HFFc6 (cell line): ENCODE results near the gene KRT79. TPM values are rescaled to one million over a fixed set of nuclear protein-coding genes. Genes with fewer than 3 reads are reported as not detected.

Experiments
- DNase-seq: peaks from one replicate; pipeline ENCODE4 v3.0.0-alpha.2; 2018
- H3K27ac Mint-ChIP-seq: 2 replicates; pipeline ENCODE4 v1.8.0; 2020; ENCODE audit warnings: mild to moderate bottlenecking, mixed read lengths
- H3K27me3 Mint-ChIP-seq: 2 replicates; pipeline ENCODE4 v1.8.0; 2021; ENCODE audit warnings: mild to moderate bottlenecking, moderate library complexity, mixed read lengths; ENCODE audit not compliant: insufficient read depth
- H3K36me3 Mint-ChIP-seq: 2 replicates; pipeline ENCODE4 v1.8.0; 2021; ENCODE audit warnings: low read depth, mixed read lengths
- H3K4me1 Mint-ChIP-seq: 2 replicates; pipeline ENCODE4 v1.8.0; 2020; ENCODE audit warnings: low read depth, mixed read lengths
- H3K4me3 Mint-ChIP-seq: 2 replicates; pipeline ENCODE4 v1.8.0; 2020; ENCODE audit warnings: mild to moderate bottlenecking, moderate library complexity, mixed read lengths
- H3K9me3 Mint-ChIP-seq: 2 replicates; pipeline ENCODE4 v1.8.0; 2020; ENCODE audit warnings: mild to moderate bottlenecking, mixed read lengths
- CTCF ChIP-seq: fragments of 200-600 bp; sonication (generic); IDR thresholded peaks from 2 replicates; pipeline ENCODE4 v1.5.0; 2021; ENCODE audit warnings: antibody characterized with exemption, mild to moderate bottlenecking
- total RNA-seq, 6 experiments: library from RNA; stranded (reverse); fragmentation: NEBNext Ultra II Directional; extraction: Animal tissue kit (Norgen Biotek cat#: 25700); gene quantifications; 2 replicates in 1 of 6; 3 replicates in 5 of 6; pipeline ENCODE4 v1.2.3, GENCODE V29; 2021

Gene KRT79
- total RNA-seq, 6 experiments from 2014 or later: not detected

- H3K4me1 Mint-ChIP-seq: peaks cover 36% of the 10 kb centered on the region
- no peak overlapping the region for H3K27ac Mint-ChIP-seq
- no peaks in the 10 kb centered on the region for H3K36me3 Mint-ChIP-seq
- no peak overlapping the region for H3K4me3 Mint-ChIP-seq
- peaks cover 5% of the 10 kb centered on the region for H3K27me3 Mint-ChIP-seq
- no peak for DNase-seq
- H3K9me3 Mint-ChIP-seq: no peaks in the 10 kb centered on the region
- no peak for TF ChIP-seq CTCF
Measured at GRCh38 chr12:52834727-52835001, 553 bp upstream of the KRT79 start.

GRCh38 chr12:52832985-52833905, 866 bp downstream of the KRT79 start:
- no peaks in the 10 kb centered on the region for H3K36me3 Mint-ChIP-seq
- no peak overlapping the region for H3K4me3 Mint-ChIP-seq
- peaks cover 5% of the 10 kb centered on the region for H3K27me3 Mint-ChIP-seq
- no peaks in the 10 kb centered on the region for H3K9me3 Mint-ChIP-seq
- H3K4me1 Mint-ChIP-seq: peaks cover 43% of the 10 kb centered on the region
- no peak for TF ChIP-seq CTCF
- DNase-seq: no peak
- no peak overlapping the region for H3K27ac Mint-ChIP-seq

GRCh38 chr12:52832451-52832850, 1.7 kb downstream of the KRT79 start:
- TF ChIP-seq CTCF: no peak
- H3K4me3 Mint-ChIP-seq: no peak overlapping the region
- no peak overlapping the region for H3K27ac Mint-ChIP-seq
- H3K4me1 Mint-ChIP-seq: peaks cover 42% of the 10 kb centered on the region
- peaks cover 5% of the 10 kb centered on the region for H3K27me3 Mint-ChIP-seq
- no peak for DNase-seq
- no peaks in the 10 kb centered on the region for H3K36me3 Mint-ChIP-seq
- no peaks in the 10 kb centered on the region for H3K9me3 Mint-ChIP-seq

- no peaks in the 10 kb centered on the region for H3K36me3 Mint-ChIP-seq
- no peak for DNase-seq
- TF ChIP-seq CTCF: no peak
- H3K27me3 Mint-ChIP-seq: peaks cover 6% of the 10 kb centered on the region
- H3K27ac Mint-ChIP-seq: no peak overlapping the region
- peaks cover 37% of the 10 kb centered on the region for H3K4me1 Mint-ChIP-seq
- H3K9me3 Mint-ChIP-seq: no peaks in the 10 kb centered on the region
- no peak overlapping the region for H3K4me3 Mint-ChIP-seq
Measured at GRCh38 chr12:52831251-52831650, 2.9 kb downstream of the KRT79 start.

GRCh38 chr12:52829986-52830770, 3.9 kb downstream of the KRT79 start:
- Mint-ChIP-seq H3K4me3 (no peak overlapping the region), H3K27me3 (peaks cover 5% of the 10 kb centered on the region), H3K27ac (no peak overlapping the region), H3K4me1 (peaks cover 26% of the 10 kb centered on the region), H3K9me3 (no peaks in the 10 kb centered on the region), H3K36me3 (no peaks in the 10 kb centered on the region)
- TF ChIP-seq CTCF: no peak
- DNase-seq: no peak
